GM12864 (cell line): ENCODE results near the gene CREBRF.
"Not testable (repeated sequence)": the region's sequence is repeated elsewhere in the genome, so short reads cannot be mapped to it uniquely, and the experiment has no call there.

Experiments used
- DNase-seq: peaks from one replicate; pipeline ENCODE4 v3.0.0-alpha.2; 2011; ENCODE audit warnings: low read depth
- H3K4me3 ChIP-seq: 2 replicates; pipeline ENCODE4 v1.5.1; 2011; ENCODE audit warnings: mild to moderate bottlenecking, low read depth, low read length, control low read depth
- TF ChIP-seq, protein P1 (sequence below): IDR thresholded peaks from 2 replicates; pipeline ENCODE4 v1.5.1; 2011; ENCODE audit warnings: low read depth, mild to moderate bottlenecking, moderate library complexity, low read length, control low read depth, inconsistent platforms; ENCODE audit errors: missing control alignments

CREBRF gene

DNA sequence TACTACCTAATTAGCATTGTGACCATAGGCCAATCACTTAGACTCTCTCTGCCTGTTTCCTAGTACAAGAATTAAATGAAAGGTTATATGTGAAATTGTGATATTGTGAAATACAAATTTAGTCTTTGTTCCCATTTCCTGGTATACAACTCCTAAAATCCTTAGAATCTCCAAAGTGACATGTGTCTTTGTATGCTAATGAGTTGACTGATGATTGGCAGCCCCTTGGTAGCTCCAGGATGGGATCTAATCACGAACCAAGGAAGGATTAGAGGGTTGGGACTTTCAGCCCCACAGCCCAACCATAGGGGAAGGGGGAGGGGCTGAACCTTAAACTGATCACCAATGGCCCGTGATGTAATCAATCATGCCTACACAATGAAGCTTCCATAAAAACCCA, 41.0 kb upstream of the CREBRF start:
- H3K4me3 ChIP-seq, result no peak overlapping the region
- TF ChIP-seq, protein P1, sequence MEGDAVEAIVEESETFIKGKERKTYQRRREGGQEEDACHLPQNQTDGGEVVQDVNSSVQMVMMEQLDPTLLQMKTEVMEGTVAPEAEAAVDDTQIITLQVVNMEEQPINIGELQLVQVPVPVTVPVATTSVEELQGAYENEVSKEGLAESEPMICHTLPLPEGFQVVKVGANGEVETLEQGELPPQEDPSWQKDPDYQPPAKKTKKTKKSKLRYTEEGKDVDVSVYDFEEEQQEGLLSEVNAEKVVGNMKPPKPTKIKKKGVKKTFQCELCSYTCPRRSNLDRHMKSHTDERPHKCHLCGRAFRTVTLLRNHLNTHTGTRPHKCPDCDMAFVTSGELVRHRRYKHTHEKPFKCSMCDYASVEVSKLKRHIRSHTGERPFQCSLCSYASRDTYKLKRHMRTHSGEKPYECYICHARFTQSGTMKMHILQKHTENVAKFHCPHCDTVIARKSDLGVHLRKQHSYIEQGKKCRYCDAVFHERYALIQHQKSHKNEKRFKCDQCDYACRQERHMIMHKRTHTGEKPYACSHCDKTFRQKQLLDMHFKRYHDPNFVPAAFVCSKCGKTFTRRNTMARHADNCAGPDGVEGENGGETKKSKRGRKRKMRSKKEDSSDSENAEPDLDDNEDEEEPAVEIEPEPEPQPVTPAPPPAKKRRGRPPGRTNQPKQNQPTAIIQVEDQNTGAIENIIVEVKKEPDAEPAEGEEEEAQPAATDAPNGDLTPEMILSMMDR, result no peak
- DNase-seq, result no peak

DNA sequence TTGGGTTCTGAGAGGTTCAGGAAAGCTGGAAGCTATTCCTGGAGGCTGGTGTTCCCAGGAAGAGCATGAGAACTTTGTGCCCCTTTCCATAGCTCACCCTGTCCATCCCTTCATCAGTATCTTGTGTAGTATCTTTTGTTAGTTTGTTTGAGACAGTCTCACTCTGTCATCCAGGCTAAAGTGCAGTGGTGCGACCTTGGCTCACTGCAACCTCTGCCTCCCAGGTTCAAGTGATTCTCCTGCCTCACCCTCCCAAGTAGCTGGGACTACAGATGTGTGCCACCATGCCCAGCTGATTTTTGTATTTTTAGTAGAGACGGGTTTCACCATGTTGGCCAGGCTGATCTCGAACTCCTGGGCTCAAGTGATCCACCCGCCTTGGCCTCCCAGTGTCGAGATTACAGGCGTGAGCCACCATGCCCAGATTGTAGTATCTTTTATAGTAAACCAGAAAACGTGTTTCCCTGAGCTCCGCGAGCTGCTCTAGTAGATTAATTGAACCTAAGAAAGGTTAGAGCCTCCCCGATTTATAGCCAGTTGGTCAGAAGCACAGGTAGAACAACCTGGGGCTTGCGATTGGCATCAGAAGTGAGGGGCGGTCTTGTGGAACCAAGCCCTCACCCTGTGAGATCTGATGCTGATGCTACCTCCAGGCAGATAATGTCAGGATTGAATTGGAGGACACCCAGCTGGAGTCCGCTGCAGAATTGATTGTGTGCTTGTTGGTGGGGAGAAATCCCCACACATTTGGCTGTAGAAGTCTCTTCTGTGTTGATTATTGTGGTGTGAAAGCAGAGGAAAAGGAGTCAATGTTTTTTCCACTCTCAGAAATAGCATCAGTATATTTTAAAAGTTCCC, 40.3 kb upstream of the CREBRF start:
- TF ChIP-seq, protein P1, result no peak
- H3K4me3 ChIP-seq, result no peak overlapping the region
- no peak for DNase-seq

DNA sequence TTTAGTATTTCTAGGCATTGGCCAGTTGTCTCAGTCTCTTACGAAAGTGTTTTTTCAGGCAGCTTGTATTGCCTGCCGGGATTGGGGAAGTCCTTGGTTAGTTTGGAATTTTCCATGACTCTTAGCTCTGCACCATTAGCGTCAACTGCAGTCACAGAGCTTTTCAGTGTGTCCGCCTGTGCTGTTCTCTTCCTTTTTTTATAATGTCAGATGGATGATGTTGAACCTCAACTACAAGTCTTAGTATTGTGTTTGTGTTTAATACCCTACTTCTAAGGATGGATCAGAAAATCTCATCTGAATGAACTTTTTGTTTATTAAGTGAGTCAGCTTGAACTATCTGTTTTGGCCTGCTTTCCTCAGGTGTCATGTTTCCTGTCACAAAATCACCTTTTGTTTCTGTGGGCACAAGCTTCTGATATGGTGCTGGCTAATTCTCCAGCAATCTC, 39.5 kb upstream of the CREBRF start:
- no peak overlapping the region for H3K4me3 ChIP-seq
- DNase-seq, result no peak
- TF ChIP-seq, protein P1, result no peak

DNA sequence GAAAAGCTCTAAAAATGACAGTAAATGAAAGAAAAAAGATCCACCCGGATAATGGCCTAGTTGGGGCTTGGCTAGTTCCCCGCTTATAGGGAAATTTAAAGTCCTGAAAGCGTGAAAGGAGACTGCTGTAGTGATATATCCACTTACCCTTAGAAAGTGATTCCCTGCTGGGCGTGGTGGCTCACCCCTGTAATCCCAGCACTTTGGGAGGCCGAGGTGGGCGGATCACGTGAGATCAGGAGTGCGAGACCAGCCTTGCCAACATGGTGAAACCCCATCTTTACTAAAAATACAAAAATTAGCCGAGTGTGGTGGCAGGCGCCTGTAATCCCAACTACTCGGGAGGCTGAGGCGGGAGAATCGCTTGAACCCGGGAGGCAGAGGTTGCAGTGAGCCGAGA, 39.1 kb upstream of the CREBRF start:
- not testable (repeated sequence) for H3K4me3 ChIP-seq

DNA sequence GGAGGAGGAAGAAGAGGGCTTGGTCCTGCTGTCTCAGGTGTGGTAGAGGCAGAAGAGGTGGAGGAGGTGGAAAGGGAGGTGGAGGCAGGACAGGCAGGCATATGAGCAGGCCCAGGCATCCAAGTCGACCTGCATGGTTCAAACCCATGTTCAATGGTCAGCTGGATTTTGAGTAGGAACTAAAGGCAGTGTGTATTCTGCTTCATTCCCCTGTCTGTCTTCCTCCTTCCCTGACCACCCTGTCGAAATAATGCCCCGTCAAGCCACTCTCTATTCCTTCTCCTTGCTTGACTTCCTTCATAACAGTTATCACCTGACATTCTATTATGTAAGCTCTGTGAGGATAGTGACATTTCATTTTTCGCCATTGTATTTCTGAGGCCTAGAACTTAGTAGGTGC, 37.8 kb upstream of the CREBRF start:
- TF ChIP-seq, protein P1, result no peak
- no peak overlapping the region for H3K4me3 ChIP-seq
- DNase-seq, result no peak

More for the DNA sequence above, 39.1 kb upstream of the CREBRF start:
- DNase-seq, result not testable (repeated sequence)

DNA sequence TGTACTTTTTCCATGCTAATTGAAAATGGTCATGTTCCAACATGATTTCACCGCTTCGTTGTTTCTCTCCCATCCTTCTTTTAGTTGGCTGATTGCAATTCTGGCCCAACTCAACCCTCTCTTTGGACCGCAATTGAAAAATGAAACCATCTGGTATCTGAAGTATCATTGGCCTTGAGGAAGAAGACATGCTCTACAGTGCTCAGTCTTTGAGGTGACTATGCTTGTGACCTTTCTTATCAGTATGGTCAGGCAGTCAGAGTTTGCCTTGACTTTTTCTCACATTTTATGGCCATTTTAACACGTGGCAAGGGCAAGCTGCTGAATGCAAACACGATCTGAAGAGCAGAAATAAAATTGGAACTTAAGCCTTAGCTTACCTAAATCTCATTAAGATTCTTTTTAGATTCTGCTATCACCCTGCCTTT, 36.0 kb upstream of the CREBRF start:
- no peak overlapping the region for H3K4me3 ChIP-seq
- TF ChIP-seq, protein P1, result no peak

DNA sequence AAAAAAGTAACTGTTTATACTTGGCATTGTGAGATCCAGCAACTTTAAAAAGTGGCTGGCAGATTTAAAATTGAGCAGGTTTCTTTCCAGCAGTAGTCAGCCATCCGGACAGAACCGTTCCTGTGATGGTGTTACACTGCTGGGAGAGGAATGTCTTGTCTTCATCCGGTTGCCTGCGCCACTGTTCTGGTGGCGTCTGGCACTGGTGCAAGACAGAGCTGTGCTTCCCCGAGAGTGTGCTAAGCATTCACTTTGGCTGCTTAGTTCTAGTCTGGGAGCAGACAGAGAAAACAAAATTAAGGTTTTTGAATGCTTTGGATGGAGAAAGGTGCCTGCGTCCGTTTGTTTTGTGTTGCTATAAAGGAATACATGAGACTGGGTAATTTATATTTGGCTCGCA, 35.5 kb upstream of the CREBRF start:
- TF ChIP-seq, protein P1, result no peak
- no peak for DNase-seq
- H3K4me3 ChIP-seq, result no peak overlapping the region

More for the DNA sequence above, 36.0 kb upstream of the CREBRF start:
- DNase-seq, result no peak
